Measurements from ENCODE around the gene BID. TPM values are rescaled to one million over a fixed set of nuclear protein-coding genes. Genes with fewer than 3 reads are reported as not detected.
A peak's percentile ranks its signal among the peaks of the same experiment; 100 is the strongest.

BID gene
- polyA plus RNA-seq, 1 donor from 2014 or later = 88.6 TPM

GRCh38 chr22:17789379-17790200, 15.3 kb upstream of the BID start:
- Histone ChIP-seq H4K20me1 (ENCODE audit: insufficient read depth) (no peaks in the 10 kb centered on the region), H2AFZ (ENCODE audit: low read depth, low read length) (no peak overlapping the region), H3K4me2 (ENCODE audit: low read length) (no peak overlapping the region), H3K9ac (ENCODE audit: low read length) (no peak overlapping the region), H3K36me3 (ENCODE audit: insufficient read depth, low read length) (no peaks in the 10 kb centered on the region), H3K27ac (ENCODE audit: low read length) (no peak overlapping the region), H3K4me3 (ENCODE audit: low read length) (no peak overlapping the region), H3K9me2 (ENCODE audit: insufficient read depth, low read length) (no peaks in the 10 kb centered on the region), H3K27me3 (ENCODE audit: insufficient read depth, low read depth, low read length) (no peaks in the 10 kb centered on the region), H3F3A (ENCODE audit: insufficient read depth, low read length, poor library complexity, severe bottlenecking) (no peaks in the 10 kb centered on the region), H3K9me3 (ENCODE audit: low read length) (no peaks in the 10 kb centered on the region), H3K79me2 (replicated peaks; ENCODE audit: insufficient read depth, low read length) (no peaks in the 10 kb centered on the region)
- TF ChIP-seq RAD21 (conservative IDR thresholded peaks at IDR 0.05) (no peak), CTCF (IDR thresholded peaks at IDR 0.05; ENCODE audit: poor library complexity, severe bottlenecking) (no peak), TAF1 (IDR thresholded peaks at IDR 0.05; ENCODE audit: low read depth) (no peak), EZH2 (IDR thresholded peaks at IDR 0.05; ENCODE audit: borderline replicate concordance, insufficient read depth, low read length, poor library complexity, severe bottlenecking) (no peak), MXI1 (conservative IDR thresholded peaks at IDR 0.05; ENCODE audit: poor library complexity, severe bottlenecking) (no peak), EP300 (conservative IDR thresholded peaks at IDR 0.05; ENCODE audit: poor library complexity, severe bottlenecking) (no peak), SMC3 (conservative IDR thresholded peaks at IDR 0.05; ENCODE audit: poor library complexity) (no peak)
- TF ChIP-seq, protein P1, sequence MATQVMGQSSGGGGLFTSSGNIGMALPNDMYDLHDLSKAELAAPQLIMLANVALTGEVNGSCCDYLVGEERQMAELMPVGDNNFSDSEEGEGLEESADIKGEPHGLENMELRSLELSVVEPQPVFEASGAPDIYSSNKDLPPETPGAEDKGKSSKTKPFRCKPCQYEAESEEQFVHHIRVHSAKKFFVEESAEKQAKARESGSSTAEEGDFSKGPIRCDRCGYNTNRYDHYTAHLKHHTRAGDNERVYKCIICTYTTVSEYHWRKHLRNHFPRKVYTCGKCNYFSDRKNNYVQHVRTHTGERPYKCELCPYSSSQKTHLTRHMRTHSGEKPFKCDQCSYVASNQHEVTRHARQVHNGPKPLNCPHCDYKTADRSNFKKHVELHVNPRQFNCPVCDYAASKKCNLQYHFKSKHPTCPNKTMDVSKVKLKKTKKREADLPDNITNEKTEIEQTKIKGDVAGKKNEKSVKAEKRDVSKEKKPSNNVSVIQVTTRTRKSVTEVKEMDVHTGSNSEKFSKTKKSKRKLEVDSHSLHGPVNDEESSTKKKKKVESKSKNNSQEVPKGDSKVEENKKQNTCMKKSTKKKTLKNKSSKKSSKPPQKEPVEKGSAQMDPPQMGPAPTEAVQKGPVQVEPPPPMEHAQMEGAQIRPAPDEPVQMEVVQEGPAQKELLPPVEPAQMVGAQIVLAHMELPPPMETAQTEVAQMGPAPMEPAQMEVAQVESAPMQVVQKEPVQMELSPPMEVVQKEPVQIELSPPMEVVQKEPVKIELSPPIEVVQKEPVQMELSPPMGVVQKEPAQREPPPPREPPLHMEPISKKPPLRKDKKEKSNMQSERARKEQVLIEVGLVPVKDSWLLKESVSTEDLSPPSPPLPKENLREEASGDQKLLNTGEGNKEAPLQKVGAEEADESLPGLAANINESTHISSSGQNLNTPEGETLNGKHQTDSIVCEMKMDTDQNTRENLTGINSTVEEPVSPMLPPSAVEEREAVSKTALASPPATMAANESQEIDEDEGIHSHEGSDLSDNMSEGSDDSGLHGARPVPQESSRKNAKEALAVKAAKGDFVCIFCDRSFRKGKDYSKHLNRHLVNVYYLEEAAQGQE (IDR thresholded peaks at IDR 0.05; ENCODE audit: borderline replicate concordance) = no peak

DNA sequence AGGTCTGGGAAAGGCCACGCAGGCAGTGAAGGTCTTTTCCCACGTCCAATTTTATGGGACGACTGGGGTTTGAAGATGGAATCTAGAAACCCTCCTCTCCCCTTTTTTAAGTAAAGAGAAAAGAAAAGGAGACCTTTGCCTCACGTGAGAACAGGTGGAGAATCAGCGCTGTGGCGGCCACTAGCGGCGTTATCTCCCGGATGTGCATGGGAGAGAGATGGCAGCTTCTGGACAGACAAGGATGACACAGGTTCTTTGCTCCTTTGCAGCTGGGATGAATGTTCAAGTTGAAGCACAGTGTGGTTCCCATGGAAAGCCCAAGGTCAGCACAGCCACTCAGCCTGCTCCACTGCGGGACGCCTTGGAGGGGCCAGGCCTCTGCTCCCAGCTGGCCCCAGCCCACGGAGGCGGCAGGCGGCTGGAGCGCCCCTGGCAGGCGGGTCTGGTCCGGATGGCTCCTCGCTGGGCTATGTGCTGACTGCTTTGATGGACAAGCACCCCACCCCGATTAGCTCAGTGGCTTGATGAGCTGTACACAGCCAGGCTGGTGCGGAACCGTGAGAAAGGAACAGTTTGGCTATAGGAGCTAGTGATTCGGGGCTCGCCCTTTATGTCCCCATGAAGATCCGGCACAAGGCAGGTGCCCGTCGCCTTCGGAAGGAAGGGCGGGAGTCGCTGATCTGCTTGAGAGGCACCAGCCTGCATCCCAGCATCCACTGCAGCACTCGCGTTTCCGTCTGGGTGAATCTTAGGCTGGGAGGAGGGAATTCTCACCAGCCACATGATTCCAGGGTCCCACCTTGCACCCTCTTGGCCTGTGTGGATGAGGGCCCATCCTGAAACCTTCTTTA, 14.5 kb upstream of the BID start:
- Histone ChIP-seq H3K4me3 (ENCODE audit: low read length) (no peak overlapping the region), H3K79me2 (replicated peaks; ENCODE audit: insufficient read depth, low read length) (no peaks in the 10 kb centered on the region), H3K9me2 (ENCODE audit: insufficient read depth, low read length) (no peaks in the 10 kb centered on the region), H3K4me2 (ENCODE audit: low read length) (no peak overlapping the region), H2AFZ (ENCODE audit: low read depth, low read length) (no peak overlapping the region), H3K27me3 (ENCODE audit: insufficient read depth, low read depth, low read length) (no peaks in the 10 kb centered on the region), H3K9me3 (ENCODE audit: low read length) (no peaks in the 10 kb centered on the region), H3F3A (ENCODE audit: insufficient read depth, low read length, poor library complexity, severe bottlenecking) (no peaks in the 10 kb centered on the region), H3K27ac (ENCODE audit: low read length) (no peak overlapping the region), H4K20me1 (ENCODE audit: insufficient read depth) (no peaks in the 10 kb centered on the region), H3K9ac (ENCODE audit: low read length) (no peak overlapping the region), H3K36me3 (ENCODE audit: insufficient read depth, low read length) (no peaks in the 10 kb centered on the region)
- TF ChIP-seq CTCF (IDR thresholded peaks at IDR 0.05; ENCODE audit: poor library complexity, severe bottlenecking) (peak; percentile 10), MXI1 (conservative IDR thresholded peaks at IDR 0.05; ENCODE audit: poor library complexity, severe bottlenecking) (no peak), SMC3 (conservative IDR thresholded peaks at IDR 0.05; ENCODE audit: poor library complexity) (no peak)

All from neural cell (in vitro differentiated cells).